Activated T-cell treated with anti-CD3 and anti-CD28 coated beads for 4 hours (primary cell): ENCODE results near the gene FAM3D.
"Not testable (repeated sequence)": the region's sequence is repeated elsewhere in the genome, so short reads cannot be mapped to it uniquely, and the experiment has no call there.

Source experiments
- DNase-seq: peaks from one replicate; pipeline ENCODE4 v3.0.0-alpha.2; 2020

FAM3D gene

DNA sequence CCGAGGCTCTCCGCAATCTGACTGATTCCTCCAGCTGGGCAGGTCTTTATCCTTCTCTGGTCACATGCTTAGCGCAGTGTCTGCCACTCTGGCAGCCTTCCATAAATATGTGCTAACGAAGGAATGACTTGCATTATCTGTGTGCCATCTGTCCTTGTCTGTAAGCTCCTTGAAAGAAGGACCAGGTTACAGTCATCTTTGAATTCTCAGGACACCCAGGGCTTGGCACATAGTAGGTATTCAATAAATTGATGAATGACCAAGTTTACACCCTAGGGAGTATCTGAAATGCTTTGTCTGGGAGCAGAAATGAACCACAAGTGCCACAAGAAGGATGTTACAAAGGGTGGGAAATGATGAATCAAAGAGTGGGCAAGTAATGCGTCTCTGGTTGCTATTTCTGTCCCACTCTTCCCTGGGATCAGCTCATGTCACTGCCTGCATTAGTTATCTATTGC is 16.5 kb upstream of the FAM3D start:
- no peak for DNase-seq

- no peak for DNase-seq
These were observed 15.3 kb upstream of the FAM3D start for GRCh38 chr3:58681863-58682262.

DNA sequence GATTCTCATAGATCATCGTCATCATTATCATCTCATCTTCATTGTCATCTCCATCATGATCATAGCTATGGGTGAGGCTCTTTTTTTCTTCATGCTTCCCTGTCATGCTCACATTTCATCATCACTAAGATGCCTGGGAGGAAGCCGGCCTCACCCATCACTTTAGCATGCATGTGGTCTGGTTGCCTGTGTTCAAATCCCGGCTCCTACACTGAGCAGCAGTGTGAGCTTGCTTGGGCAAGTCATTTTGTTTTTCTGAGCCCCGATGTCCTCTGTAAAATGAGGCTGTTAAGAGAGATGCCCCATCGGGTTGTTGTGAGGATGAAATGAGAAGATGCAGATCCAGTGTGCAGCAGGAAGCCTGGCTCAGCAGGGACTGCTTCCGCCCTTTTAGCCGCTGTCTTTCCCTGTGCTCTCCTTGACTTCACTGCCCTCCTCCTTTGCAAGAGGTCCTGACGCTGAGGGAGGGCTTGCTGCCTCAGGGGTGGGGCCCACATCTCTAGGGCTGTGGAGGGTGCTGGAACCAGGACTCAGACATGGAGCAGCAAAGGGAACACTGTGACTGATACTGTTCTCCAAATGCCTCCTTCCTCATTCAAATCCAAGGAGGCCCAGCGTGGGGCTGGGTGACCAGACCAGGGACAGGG is 14.4 kb upstream of the FAM3D start:
- DNase-seq, result no peak

- no peak for DNase-seq
These were observed 13.5 kb upstream of the FAM3D start for GRCh38 chr3:58679974-58680666.

GRCh38 chr3:58679446-58679845 is 12.9 kb upstream of the FAM3D start:
- DNase-seq, result no peak

- DNase-seq, result not testable (repeated sequence)
These were observed 11.8 kb upstream of the FAM3D start for GRCh38 chr3:58678177-58678970.

- DNase-seq, result no peak
These were observed 6.3 kb upstream of the FAM3D start for GRCh38 chr3:58672880-58673279.

DNA sequence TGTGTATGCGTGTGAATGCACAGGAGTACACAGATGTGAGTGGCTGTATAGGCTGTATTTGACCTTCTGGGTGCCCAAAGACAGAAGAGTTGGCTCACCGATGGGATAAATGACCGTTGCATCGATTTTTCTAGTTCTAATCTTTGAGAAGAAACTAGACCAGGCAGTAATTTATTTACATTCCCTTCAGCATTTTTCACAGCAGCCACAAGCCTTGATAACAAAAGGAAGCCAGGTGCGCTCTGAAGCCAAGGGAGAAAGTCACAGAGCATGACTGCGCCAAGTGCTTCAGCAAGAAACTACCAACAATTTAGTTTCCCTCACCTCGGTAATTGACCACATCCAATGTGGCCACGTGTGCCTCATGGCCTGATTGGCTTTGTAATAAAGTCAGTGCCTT is 5.9 kb upstream of the FAM3D start:
- DNase-seq, result no peak

DNA sequence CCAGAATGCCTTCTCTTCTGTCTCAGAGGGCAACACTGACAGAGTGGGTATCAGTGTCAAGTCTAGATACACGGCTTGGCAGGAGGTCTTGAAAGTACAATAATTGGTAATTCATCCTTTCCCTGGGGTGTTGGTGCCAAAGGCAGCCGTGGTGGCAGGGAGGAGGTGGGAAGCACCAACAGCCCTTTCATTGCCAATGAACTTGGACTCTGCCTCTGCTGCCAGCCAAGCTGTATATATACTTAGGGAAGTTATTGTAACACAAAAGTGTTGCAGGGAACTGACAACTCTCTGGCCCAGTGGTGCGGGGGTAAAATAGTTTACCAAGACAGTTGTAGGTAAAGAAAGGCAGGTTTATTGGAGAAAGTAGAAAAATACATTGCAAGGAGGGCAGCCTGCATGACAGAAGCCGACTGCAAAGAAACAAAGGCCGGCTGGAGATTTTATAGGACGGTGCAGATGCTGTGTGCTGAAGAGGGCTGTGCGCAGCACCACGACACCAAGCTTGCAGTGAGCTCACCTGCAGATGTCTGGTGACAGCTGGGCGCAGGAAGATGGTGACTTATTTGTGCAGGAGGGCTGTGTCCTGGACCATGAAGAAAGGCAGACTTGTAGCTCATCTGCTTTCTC is 4.0 kb upstream of the FAM3D start:
- no peak for DNase-seq

DNA sequence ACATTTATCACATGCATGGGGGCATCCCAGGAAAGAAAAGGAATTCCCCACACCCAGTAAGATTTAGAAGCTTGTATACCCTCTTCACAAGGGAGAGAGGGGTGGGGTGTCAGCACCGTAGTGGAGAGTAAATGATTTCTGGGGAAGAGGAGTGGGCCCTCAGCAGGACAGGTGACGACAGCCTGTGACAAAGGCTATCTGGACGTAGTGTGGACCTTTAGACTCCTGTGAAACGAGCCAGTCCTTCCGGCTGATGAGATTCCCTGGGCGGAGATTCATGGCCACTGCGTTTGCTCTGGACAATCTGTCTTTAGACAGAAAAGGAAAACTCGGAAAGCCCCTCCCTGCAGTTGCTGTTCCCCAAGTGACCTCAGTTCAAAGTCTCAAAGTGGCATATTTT is 1.7 kb upstream of the FAM3D start:
- no peak for DNase-seq

DNA sequence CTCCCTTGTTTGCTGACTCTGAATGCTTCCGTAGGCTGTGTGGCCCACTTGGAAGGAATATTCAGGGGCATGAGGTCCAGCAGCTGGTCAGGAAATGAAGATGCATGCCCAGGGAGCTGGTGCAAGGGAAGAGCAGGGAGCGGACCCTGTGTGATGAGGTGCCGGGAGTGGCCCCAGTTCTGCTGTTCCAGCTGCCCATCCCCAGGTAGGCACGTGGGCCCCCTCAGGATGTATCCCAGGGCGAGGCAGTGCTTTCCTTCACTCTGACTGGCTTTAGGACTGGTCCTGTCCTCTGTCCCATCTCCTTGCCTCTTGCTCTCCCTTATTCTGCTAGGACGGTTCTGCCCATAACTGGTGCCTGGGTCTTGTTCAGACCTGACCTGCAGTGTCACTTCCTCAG is 1.1 kb upstream of the FAM3D start:
- DNase-seq, result no peak

GRCh38 chr3:58667229-58667628 is 655 bp upstream of the FAM3D start:
- DNase-seq, result no peak

- no peak for DNase-seq
These were observed 1.2 kb downstream of the FAM3D start for GRCh38 chr3:58665405-58665804.

GRCh38 chr3:58664611-58665010 is 2.0 kb downstream of the FAM3D start:
- DNase-seq, result no peak

GRCh38 chr3:58661836-58662420 is 4.6 kb downstream of the FAM3D start:
- DNase-seq, result no peak

DNA sequence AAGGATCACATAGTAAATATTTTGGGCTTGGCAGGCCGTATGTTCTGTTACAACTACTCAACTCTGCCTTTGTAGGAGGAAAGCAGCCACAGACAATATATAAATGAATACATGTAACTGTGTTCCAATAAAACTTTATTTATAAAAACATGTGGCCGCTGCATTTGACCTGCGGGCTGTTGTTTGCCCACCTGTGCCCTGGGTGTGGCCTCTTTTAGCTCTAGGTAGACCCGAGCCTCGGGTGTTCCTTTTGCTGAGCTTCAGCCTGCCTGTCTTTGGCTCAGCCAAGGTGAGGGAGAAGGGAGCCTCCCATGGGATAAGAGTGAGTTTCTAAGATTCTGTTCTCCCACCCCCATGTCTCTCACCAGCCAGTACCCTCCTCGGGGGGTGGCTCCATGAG is 5.6 kb downstream of the FAM3D start:
- no peak for DNase-seq

- no peak for DNase-seq
These were observed 7.4 kb downstream of the FAM3D start for GRCh38 chr3:58659051-58659675.

DNA sequence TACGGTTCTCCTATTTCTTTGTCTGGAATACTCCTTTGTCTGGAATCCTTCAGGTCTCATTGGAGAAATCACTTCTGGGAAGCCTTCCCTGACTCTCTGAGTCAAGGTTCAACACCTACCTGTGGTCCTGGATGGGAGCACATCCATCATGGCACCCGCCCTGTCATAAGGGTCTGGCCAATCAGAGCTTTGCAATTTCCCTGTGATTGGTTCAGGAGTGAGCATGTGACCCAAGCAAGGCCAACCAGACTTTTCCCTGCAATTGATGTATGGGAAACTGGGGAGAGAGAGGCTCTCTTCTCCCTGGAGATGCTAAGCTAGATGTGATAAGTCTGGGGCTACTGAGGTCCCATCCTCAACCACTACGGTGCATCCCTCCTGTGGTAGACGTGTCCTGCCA is 8.1 kb downstream of the FAM3D start:
- DNase-seq, result no peak

DNA sequence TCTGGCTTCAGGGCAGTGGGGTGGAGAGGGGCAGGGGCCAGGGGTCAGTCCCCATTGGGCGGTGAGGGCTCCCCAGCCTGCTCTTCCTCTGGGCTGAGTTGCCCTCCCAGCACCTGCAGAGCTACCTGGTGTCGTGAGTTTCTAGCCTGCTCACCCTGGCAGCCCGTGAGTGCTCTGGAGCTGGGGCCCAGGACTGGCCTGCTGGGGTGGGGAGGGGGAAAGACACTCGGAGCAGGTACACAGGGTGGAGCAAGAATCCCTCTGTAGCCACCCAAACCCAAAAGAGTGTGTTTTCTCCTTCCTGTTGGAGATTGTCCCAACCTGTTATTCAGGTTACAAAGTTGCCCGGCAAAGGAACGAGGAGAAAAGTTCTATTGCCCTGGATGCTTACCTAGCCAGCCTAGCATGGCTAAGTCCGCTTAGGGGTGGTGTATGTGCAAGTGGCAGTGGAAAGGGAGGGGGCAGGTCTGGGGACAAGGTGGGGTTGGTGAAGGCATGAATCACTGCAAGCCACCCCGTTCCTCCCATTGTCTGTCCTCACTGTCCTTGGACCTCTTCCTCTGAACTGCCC is 8.9 kb downstream of the FAM3D start:
- no peak for DNase-seq

GRCh38 chr3:58657036-58657520 is 9.5 kb downstream of the FAM3D start:
- no peak for DNase-seq

DNA sequence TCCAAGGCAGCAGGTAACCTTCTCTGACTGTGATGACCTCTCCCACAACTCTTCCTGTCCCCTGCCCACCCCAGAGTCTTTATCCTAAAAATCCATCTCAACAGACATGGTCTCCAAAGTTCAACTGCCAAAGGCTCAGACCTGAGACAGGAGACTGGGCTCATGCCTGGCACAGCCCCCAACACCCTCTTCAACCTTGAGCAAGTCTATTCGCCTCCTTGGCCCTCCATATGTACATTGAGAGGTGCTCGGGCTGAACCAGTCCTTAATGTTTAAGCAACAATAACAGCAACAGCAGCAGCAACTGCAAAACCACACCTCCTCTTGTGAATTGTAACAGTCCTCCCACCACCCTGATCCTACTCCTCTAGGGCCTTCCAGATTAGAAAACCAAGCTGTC is 9.9 kb downstream of the FAM3D start:
- DNase-seq, result no peak

DNA sequence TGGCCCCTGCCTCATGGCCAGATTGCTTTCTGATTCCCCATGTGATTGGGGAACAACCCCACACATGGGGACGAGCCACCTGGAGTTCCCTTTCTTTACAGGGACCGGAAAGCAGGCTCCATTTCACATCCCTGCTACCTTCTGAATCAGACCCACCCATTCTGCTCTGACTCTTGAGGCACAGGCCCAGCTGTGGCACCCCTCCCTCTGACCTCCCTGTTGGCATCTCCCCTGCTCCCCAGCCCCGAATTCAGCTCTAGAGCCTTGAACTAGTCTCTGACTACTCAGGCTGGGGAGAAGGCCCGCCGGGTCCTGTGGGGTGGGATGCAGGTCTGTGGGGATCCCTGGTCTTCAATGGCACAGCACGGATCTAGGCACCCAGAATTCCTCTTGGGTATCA is 12.1 kb downstream of the FAM3D start:
- DNase-seq, result no peak
